Mucosa of gallbladder (tissue), 1 donor: ENCODE data around the gene GNG7. TPM values are rescaled to one million over a fixed set of nuclear protein-coding genes. Genes with fewer than 3 reads are reported as not detected.
"Not testable (repeated sequence)": the region's sequence is repeated elsewhere in the genome, so short reads cannot be mapped to it uniquely, and the experiment has no call there.

Experiments
- DNase-seq: peaks from one replicate; pipeline ENCODE4 v3.0.0-alpha.2; 2020; ENCODE audit warnings: low spot score
- total RNA-seq: library from RNA; stranded (reverse); gene quantifications from one replicate; pipeline ENCODE4 v1.2.1, GENCODE V29; 2021
- donor health status: DM: no; HTN: no; CAD: no.

Gene GNG7
- total RNA-seq, 1 donor from 2014 or later, result 12.4 TPM

DNA sequence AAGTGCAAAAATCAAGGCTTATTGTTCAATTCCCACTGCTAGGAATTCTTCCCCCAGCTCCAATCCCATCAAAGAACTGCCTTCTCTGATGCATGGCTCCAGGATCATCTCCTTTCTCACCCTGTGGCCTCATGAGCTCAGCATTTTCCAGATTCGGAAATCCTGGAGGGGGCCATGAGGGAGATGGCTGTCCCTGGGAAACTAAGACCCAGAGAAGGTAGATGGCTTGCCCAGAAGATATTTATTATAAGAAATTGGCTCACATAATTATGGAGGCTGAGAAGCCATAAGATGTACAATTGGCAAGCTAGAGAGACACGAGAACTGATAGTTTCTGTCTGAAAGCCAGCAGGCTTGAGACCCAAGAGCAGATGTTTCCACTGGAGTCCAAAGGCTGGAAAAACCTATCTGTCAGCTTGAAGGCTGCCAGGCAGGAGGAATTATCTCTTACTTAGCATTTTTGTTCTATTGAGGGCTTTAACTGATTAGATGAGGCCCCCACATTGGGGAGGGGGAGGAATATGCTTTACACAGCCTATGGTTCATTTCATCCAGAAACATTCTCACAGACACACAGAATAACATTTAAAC, 168.0 kb downstream of the GNG7 start:
- DNase-seq, result no peak

DNA sequence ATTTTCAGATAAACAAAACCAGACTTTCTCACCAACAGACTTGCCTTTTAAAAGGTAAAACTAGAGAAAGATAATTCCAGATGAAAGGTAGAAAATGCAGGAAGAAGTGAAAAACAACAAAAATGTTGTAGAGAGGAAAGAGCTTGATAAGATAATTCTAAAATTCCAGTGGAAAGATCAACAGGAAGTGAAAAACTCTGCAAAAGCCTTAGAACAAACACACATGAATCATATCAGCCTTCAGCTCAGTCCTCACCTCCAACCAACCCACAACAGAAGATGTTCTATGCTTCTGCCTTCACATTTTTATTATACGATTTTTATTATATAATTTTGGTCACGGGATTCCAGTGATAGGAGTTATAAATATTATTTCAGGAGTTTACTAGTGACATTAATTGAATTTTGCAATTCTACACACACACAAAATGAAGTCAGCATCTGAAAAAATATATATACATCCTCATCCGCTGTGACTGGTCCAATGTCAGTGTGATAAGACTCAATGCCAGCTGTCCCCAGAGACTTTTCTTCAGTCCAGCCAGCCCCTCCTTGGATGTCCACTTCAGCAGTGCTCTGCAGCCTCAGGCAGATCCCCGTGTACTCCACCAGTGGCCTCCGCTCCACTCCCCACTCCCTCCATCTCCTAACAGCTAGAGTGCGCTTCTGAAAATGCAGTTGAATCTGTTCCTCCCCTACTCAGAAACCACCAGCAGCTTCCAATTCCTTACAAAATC, 168.6 kb downstream of the GNG7 start:
- no peak for DNase-seq

DNA sequence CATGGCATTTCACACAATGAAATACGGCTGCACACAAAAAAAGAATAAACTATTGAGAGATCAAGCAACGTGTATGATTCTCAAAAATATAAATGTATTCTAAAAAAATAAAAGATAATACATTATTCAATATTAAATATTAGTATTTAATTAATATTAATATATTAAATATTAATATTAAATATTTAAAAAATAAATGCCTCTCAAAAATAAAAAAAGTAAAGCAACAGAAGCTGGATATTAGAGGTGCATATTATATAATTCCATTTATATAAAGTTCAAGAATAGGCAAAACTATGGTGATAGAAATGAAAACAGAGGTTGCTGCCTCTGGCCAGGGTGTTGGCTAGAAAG, 169.4 kb downstream of the GNG7 start:
- no peak for DNase-seq

DNA sequence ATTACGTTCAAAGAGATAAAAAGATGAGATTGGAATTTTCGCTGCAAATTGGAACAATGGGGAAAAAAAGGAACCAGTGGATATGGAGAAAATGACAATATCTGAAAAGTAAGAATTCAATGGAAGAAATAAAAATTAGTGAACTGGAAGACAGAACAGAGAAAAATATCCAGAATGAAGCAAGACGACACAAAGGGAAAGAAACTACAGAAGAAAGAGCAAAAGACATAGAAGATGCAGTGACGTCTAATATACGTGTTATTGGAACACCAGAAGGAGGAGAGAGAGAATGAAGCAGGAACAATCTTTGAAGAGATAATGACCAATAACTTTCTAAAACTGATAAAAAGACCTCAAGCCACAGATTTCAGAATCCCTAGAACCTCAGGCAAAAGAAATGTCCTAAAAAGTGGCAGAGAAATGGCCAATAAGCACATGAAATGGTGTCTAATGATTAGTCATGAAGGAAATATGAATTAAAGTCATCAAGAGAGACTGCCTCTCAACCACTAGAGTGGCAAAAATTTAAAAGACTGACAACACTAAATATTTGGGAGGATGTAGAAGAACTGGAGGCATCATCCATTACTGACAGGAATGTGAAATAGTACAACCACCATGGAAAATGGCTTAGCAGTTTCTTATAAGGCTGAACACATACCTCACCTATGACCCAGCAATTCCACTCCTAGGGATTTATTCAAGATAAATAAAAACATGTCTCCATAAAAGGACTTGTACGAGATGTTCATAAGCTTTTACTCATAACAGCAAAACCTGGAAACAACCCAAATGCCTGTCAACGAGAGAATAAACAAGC, 170.0 kb downstream of the GNG7 start:
- DNase-seq, result no peak

DNA sequence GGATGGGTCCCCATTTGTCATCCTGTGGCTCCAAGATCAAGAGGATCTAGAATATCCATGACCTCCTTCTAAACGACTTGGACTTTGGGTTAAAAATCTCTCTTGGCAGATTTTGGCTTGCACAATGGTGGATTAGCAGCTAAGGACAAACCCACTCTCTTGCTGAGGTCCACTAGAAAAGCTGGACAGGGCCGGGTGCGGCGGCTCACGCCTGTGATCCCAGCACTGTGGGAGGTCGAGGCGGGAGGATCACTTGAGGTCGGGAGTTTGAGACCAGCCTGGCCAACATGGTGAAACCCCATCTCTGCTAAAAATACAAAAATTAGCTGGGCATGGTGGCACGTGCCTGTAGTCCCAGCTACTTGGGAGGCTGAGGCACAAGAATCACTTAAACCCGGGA, 172.6 kb downstream of the GNG7 start:
- DNase-seq, result not testable (repeated sequence)

DNA sequence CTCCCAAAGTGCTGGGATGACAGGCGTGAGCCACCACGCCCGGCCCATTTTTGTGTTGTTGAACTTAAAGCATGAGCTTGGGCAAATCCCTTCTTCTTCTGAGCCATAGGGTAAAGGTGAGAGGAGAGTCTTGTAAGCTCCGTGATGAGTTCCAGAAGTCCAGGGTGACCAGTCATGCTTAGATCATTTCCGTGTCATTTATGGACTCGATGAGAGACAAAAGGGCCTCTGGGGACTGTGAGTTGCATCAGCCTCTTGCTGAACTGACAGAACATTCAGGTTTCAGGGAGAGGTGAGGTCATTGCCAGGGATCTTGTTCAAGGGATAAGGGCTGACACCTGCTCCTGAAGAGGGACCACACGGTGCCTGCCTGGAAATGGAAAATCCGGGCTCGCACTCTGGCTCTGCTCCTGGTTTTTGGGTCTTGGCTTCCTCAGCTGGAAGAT, 173.0 kb downstream of the GNG7 start:
- no peak for DNase-seq

DNA sequence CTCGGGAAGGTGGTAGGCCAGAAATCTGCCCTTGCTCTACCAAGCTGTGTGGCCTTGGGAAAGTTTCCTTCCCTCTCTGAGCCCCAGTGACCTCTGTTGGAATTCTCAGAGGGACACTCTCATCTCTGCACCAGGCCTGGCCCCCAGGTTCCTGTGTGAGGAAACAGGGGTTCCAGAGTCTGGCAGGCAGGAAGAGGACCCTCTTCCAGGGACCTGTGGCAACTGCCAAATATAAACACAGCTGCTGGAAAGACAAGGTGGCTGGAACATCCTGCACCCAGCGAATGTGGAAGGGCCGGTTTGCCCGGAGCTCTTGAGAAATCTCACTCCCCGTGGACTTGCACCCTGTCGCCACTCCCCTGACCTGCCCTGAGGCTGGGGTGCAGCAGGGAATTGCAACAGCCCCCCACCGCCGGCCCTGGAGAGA, 173.8 kb downstream of the GNG7 start:
- peak; percentile 53 for DNase-seq

DNA sequence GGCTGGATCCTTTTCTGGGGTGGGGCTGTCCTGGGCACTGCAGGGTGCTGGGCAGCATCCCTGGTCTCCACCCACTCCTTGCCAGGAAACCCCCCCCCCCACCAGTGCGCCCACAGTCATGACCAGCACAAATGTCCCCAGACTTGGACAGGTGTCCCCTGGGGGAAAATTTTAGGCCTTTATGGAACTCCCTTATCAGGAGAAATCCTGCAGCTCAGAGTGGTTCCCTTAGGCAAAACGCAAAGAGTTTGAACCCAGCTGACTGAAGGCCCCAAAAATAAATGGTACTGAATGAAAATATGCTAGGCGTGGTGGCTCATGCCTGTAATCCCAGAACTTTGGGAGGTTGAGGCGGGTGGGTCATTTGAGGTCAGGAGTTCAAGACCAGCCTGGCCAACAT, 174.8 kb downstream of the GNG7 start:
- no peak for DNase-seq

DNA sequence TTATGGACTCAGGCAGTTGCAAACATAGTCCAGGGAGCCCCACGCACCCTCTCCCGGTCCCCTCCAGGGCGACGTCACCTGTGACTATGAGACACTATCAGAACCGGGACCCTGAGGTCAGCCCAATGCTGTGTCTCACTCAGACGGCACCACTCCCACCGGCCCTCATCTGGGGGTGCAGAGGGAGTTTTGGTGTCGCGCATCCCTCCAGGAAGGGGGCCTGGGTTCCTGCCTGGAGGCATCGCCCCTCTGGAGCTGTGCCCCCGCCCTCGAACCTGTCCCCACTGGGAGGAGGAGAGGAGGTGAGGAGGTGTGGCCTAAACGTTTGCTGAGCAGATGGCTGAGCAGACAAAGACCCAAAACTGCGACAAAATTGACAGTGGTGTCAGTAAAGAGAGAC, 175.3 kb downstream of the GNG7 start:
- no peak for DNase-seq

DNA sequence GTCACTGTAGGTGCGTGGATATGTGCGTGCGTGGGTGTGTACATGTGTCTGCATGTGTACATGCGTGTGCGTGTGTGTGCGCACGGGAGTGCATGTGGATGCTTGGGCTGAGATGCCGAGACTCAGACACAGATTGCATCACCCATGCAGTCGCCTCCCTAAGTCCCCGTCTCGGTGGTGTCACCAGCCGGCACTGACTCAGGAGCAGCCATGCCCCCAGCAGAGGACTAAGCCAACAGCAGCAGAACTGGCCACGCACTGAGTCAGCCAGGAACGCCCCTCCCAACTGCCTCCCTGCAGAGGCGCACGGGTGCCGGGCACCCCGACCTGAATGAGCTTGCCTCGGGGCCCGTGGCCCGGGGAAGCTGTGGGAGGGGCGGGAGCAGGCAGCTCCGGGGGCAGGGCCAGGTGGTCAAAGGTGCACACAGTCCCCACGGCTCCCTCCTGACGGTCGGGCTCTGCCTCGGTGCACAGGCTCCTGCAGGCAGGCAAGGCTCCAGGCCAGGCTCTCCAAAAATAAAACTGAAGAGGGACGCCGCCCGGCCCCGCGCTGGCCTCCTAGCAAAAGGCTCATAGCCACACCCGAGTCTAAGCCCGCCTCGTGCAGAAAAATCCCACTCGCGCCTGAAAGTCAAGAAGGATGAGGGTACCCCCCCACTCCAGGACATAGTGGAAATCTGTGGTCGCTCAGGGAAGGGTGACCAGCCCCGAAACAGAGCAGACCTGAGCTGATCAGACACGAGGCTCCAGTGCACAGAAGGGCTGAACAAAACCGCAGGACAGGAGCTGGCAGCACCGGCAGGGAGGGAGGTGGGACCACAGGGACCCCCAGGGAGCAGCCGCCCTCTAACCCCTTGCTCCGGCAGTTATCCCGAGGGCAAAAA, 177.4 kb downstream of the GNG7 start:
- DNase-seq, result no peak

DNA sequence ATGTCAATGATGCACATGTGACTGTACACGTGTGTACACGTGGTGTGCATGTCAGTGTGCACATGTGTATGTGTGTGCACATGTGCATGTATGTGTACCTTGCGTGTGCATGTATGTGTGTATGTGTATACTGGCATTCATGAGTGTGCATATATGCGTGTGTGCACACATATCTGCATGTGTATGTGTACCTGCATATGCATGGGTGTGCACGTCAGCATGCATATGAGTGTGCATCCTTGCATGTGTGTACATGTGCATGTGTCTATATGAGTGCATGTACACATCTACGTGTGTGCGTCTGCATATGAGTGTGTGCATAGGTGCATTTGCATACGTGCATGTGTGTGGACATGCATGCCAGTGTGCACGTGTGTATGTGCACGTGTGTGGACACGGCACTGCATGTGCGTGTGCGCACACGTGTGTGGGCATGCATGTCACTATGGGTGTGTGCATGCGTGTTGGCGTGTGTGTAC, 178.1 kb downstream of the GNG7 start:
- DNase-seq, result no peak

DNA sequence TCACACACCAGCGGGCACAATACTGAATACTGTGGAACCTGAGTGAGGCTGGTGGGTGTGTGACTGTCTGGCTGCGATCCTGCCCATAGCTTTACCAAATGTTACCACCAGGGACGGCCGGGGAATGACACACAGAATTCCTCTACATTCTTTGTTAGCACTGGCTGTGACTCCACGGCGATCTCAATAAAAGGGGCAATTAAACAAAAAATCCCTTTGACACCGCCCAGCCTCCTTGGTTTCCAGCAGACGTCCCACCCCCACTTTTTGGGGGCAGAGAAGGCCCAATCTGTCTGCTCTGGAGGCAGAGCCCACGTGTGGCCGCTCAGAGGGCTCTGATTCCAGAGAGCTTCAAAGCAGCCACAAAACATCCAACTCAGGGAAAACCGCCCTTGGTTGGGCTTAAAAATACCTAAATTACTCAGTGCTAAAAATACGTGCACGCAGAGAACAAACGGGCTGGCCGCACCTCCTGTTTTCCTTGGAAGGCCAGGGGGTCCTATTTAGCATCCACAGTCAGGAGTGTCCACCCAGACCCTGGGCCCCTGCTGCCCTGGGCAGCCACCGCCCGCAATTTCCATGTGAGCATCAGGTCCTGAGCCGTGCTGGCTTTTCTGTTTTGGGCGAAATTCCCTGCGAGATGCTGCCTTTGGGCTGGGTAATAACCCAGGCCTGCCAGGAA, 178.7 kb downstream of the GNG7 start:
- DNase-seq, result no peak

DNA sequence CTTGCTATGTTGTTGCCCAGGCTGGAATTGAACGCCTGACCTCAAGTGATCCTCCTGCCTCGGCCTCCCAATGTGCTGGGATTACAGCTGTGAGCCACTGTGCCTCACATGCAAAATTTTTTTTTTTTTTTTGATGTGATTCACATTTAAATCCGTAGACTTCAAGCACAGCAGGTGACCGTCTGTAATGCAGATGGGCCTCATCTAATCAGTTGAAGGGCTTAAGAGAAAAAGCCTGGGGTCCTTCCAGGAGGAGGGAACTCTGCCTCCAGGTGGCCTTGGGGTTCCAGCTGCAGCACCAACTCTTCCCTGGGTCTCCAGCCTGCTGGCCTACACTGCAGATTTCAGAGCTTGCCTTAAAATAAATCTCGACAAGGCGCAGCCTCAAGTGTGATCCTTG, 183.0 kb downstream of the GNG7 start:
- DNase-seq, result no peak

DNA sequence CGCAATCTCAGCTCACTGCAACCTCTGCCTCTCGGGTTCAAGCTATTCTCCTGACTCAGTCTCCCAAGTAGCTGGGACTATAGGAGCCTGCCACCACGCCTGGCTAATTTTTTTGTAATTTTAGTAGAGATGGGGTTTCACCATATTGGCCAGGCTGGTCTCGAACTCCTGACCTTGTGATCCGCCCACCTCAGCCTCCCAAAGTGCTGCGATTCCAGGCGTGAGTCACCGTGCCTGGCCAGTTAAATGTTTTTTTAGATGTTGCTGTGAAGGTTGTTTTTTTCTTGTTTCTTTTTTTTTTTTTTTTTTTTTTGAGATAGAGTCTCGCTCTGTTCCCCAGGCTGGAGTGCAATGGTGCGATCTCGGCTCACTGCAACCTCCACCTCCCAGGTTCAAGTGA, 183.6 kb downstream of the GNG7 start:
- not testable (repeated sequence) for DNase-seq

DNA sequence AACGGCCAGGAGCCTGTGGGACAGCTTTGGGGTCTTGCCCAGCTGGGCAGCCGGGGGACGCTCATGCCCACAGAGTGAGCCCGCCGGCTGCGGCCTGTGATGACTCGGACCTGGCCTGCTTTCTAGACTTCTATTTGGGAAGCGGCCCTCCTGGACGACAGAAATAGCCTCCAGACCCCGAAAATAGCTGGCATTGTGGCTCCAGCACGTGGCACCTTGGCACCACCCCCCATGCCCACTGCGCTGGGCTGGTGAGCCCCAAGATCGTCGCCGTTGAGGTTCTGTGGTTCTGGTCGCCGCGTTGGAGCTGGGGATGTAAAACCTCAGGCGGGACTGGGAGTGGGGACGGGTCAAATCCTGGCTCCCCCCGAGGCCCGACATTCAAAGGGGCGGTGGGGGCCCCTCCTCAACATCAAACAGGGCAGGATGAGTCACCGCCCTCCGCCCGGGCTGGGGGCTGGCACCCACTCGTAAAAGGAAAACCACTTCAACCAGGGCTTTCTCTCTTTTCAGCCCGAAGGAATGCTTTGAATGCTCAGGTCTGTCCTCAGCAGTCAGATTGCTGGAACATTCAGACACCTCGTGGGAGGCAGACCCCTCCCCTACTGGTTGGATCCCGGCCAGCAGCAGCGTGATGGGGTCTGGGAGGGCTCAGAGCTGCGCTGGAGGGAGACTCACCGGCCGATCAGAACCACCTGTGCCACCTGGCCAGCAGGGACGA, 184.5 kb downstream of the GNG7 start:
- DNase-seq, result no peak

DNA sequence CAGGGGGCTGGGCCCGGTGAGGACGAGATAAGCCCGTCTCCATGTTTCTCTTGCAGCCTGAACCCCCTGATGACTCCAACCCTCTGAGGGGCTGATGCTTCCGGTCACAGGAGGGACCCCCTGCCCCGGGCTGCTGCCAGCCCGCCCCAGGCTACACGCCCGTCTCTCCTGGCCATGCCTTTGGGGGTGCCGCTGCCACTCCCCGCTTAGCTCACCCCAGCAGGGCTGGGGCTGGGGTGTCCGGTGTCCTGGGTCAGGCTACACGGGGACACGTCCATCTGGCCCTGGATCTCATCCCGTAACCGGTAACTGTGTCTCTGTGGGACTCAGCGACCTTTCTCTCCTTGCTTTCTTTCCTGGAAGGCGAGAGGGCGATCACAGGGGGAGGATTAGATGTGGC, 185.8 kb downstream of the GNG7 start:
- no peak for DNase-seq

DNA sequence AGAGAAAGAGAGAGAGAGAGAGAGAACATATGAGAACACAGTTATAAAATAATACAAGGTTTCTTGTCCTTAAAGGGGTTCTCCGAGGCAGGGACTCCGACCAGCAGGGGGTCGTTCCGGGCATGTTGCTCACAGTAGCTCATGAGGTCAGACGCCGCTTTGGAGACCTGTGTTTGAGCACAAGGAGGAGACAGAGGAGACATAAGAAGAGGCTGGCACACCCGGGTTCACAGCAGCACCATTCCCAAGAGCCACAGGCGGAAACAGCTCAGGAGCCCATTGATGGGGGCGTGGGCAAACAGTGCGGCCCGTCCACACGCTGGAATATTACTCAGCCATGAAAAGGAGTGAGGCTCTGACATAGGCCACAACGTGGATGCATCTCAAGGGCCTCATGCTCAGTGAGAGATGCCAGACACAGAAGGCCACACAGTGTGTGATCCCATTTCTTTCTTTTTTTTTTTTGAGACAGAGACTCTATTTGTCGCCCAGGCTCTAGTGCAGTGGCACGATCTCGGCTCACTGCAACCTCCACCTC, 187.4 kb downstream of the GNG7 start:
- DNase-seq, result no peak

DNA sequence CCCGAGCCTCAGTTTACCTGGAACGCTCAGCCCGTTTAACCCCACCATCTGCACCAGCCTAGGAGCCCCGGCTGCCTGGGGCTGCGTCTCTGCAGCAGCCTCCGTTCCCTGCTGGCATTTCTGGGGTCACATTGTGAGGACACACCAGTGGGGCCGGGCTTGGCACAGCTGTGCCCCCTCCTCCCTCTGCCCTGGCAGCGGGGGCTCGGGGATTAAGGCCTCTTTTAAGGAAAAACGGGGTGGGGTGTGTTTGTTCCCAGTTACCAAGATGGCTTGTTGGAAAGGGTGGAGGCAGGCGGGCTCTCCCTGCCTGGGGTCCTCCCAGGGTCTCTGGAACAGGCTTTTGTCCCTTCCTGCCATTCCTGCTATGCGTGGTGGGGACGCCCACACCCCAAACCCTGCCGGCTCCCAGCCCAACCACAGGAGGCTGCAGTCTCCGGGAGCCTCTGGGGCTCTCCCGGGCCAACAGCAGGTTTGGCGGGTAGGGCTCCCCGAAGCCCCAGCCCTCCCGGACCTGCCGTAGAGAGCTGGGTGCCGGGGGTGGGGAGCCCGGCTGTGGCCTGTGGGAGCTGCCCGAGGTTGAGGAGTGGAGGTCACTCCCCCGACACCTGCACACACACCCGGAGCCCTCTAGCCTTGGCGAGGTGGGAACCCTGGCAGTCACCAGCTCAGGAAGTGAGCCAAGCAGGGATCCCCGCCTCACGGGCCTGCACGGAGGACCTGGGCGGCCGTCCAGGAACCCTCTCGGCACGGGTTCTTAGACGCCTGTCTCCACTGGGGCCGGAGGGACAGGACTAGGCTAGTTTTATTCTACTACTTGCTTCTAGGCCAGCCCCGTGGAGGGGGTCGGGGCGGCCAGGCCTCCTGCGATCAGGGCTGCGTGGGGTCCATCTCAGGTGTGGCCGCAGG, 189.7 kb downstream of the GNG7 start:
- no peak for DNase-seq

DNA sequence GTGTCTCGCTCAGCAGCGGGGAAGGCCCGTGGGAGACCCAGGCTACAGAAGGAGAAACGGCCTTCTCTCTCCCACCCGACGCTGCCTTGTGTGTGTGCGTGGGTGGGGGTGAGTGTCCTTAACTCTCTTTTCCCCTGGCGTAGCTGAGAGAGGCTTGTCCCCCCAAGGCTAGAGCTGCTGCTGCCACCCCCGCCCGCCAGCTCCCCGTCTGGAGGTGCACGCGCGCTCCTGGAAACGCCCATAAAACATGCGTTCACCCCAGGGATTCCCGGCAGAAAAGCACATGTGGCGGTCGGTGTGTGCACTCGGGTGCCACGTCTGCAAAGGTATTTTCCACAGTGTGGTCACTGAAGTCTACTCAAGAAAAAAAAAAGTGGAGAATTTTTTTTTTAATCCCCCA, 190.5 kb downstream of the GNG7 start:
- DNase-seq, result no peak
